ENCODE results near the gene MRPL36.

- TF ChIP-seq CTCF (IDR thresholded peaks at IDR 0.05) (no peak), POLR2A (IDR thresholded peaks at IDR 0.05) (no peak)
Measured at GRCh38 chr5:1769017-1769640, 30.5 kb downstream of the MRPL36 start.
